Measurements from ENCODE around the gene CDADC1. TPM values are rescaled to one million over a fixed set of nuclear protein-coding genes. Genes with fewer than 3 reads are reported as not detected.
A peak's percentile ranks its signal among the peaks of the same experiment; 100 is the strongest.

CDADC1 gene
- total and polyA plus RNA-seq, 2 of the 13 experiments (the other 11 are each of a cell fraction or from before 2014, with no cell fraction given) = 2.4 to 9.0 TPM

GRCh38 chr13:49300739-49301589 lies 53.2 kb downstream of the CDADC1 start:
- Histone ChIP-seq H3K9me3 (ENCODE audit: low read length) (no peaks in the 10 kb centered on the region), H2AFZ (ENCODE audit: low read length) (peak overlapping the region; percentile 98), H4K20me1 (ENCODE audit: insufficient read depth, low read length) (no peaks in the 10 kb centered on the region), H3K4me2 (ENCODE audit: low read depth, low read length) (peak overlapping the region; percentile 95), H3K27me3 (ENCODE audit: control insufficient read depth in 1 of 2, insufficient read depth in 2 of 2, low read length in 2 of 2) (no peaks in the 10 kb centered on the region), H3K36me3 (replicated peaks in 1 of 2; ENCODE audit: control insufficient read depth in 1 of 2, insufficient read depth in 2 of 2, low read length in 2 of 2) (no peaks in the 10 kb centered on the region), H3K4me3 (replicated peaks in 1 of 3; ENCODE audit: insufficient read depth in 1 of 3, low read depth in 2 of 3, low read length in 3 of 3) (peak overlapping the region; percentile 53 to 70 (median 53); a peak in 5 of 6 replicates), H3K4me1 (ENCODE audit: insufficient read depth, low read length) (peaks cover 88% of the 10 kb centered on the region), H3K79me2 (ENCODE audit: insufficient read depth, low read length) (no peaks in the 10 kb centered on the region), H3K27ac (ENCODE audit: extremely low read length, insufficient read depth, low read length) (no peak overlapping the region), H3K9ac (ENCODE audit: insufficient read depth, low read depth, low read length) (peak overlapping the region; percentile 54)
- intact Hi-C loops (cut with micrococcal nuclease; ENCODE audit: unreplicated experiment) (loop anchor here (1.0 to 5.0 kb wide), 5 partner anchors 14 to 306 kb away; partner anchors contain the start of genes CAB39L and SETDB2), in situ Hi-C loops (cut with HindIII; ENCODE audit: extremely low pct_ligation_motif_present, low pct_unique_long_range_greater_than_20kb) (loop anchor here (5.0 to 10.0 kb wide), 2 partner anchors 124 to 306 kb away; no protein-coding TSS in a partner anchor)
- ChIA-PET CTCF (ENCODE audit: low intra/inter-chr PET ratio, low total read pairs) (interaction anchor here (1.1 to 1.3 kb wide), 3 partner anchors 120 to 306 kb away, joined by 3 to 7 read pairs (median 5); no protein-coding TSS in a partner anchor), POLR2A (interaction anchor here (0.7 kb wide), 1 partner anchor 175 kb away, joined by 3 read pairs; no protein-coding TSS in a partner anchor)
- 30% methylated on average over 18 of the region's 20 CpGs for WGBS (ENCODE audit: low lambda C conversion rate)
- peak; percentile 67 for ATAC-seq
- peak; percentile 77 for DNase-seq (ENCODE audit: low spot score)
- FAIRE-seq = peak; percentile 91
- no TSS peak for BruUV-seq (replicated peaks)
- no peak for TF ChIP-seq ZNF891 (CRISPR knock-in tag; IDR thresholded peaks at IDR 0.05)
- TF ChIP-seq ZSCAN21 (CRISPR knock-in tag; IDR thresholded peaks at IDR 0.05; ENCODE audit: borderline replicate concordance) = no peak
- no peak for TF ChIP-seq SMYD3 (CRISPR knock-in tag; IDR thresholded peaks at IDR 0.05)
- no peak for TF ChIP-seq CAMTA2 (CRISPR knock-in tag; IDR thresholded peaks at IDR 0.05; ENCODE audit: borderline replicate concordance)
- no peak for TF ChIP-seq JUNB (CRISPR knock-in tag; IDR thresholded peaks at IDR 0.05; ENCODE audit: borderline replicate concordance)
- no peak for TF ChIP-seq GPN1 (CRISPR knock-in tag; IDR thresholded peaks at IDR 0.05; ENCODE audit: borderline replicate concordance)
- TF ChIP-seq THAP7 (CRISPR knock-in tag; IDR thresholded peaks at IDR 0.05) = no peak
- TF ChIP-seq DZIP1 (CRISPR knock-in tag; IDR thresholded peaks at IDR 0.05) = no peak
- no peak for TF ChIP-seq ZFP1 (CRISPR knock-in tag; IDR thresholded peaks at IDR 0.05)
- TF ChIP-seq THAP11 (CRISPR knock-in tag; IDR thresholded peaks at IDR 0.05) = 0 out of 2 replicates have a peak, but pooled peaks have one; percentile 39
- no peak for TF ChIP-seq ATF7 (IDR thresholded peaks at IDR 0.05)
- TF ChIP-seq ATF7 (CRISPR knock-in tag; IDR thresholded peaks at IDR 0.05) = no peak
- peak; percentile 33; the same call in 1 of the 2 replicates for TF ChIP-seq ATF2 (CRISPR knock-in tag; IDR thresholded peaks at IDR 0.05)
- no peak for TF ChIP-seq ZFP37 (CRISPR knock-in tag; IDR thresholded peaks at IDR 0.05; ENCODE audit: borderline replicate concordance)
- TF ChIP-seq YEATS2 (CRISPR knock-in tag; IDR thresholded peaks at IDR 0.05; ENCODE audit: borderline replicate concordance) = no peak; the same call in 1 of the 2 replicates
- TF ChIP-seq MXD4 (CRISPR knock-in tag; IDR thresholded peaks at IDR 0.05) = no peak
- TF ChIP-seq ZNF280B (CRISPR knock-in tag; IDR thresholded peaks at IDR 0.05; ENCODE audit: borderline replicate concordance) = no peak

All from HepG2 (cell line).